H1 (cell line): Measurements from ENCODE around the gene GAS7. TPM values are rescaled to one million over a fixed set of nuclear protein-coding genes. Genes with fewer than 3 reads are reported as not detected.

ENCODE experiments used
- CTCF ChIA-PET: fragments of 300-600 bp; sonication (Branson Sonifier 250); formaldehyde crosslinking; loops from one replicate; lab custom pipeline; 2021; ENCODE audit not compliant: partially characterized antibody; lab: Charles Lee
- POLR2A ChIA-PET: fragments of 300-600 bp; sonication (Branson Sonifier 250); formaldehyde crosslinking; loops from one replicate; lab custom pipeline; 2021; ENCODE audit warnings: inconsistent platforms; ENCODE audit not compliant: partially characterized antibody; lab: Charles Lee
- DNase-seq, 2 experiments: peaks; one replicate each; pipeline versions ENCODE4 v3.0.0 to v3.0.0-alpha.2; 2010 to 2022; ENCODE audit warnings: low spot score in 2 of 2, low read depth in 1 of 2, mixed read lengths in 1 of 2
- FAIRE-seq: peaks from 2 replicates; lab custom pipeline; 2011; peaks lifted over from hg19 to GRCh38; lab: Jason Lieb, UNC
- H2AFZ ChIP-seq: 2 replicates; pipeline ENCODE4 v1.8.1; 2012; ENCODE audit warnings: low read length, inconsistent platforms
- H2AK5ac ChIP-seq: 2 replicates; pipeline ENCODE4 v1.6.1; 2013; ENCODE audit warnings: low read depth, low read length
- H2BK120ac ChIP-seq: replicated peaks from 2 replicates; pipeline ENCODE3; 2013; ENCODE audit warnings: low read depth, low read length, inconsistent platforms
- H2BK12ac ChIP-seq: 2 replicates; pipeline ENCODE4 v1.6.1; 2013; ENCODE audit warnings: low read depth, low read length
- H2BK15ac ChIP-seq: 2 replicates; pipeline ENCODE4 v1.6.1; 2013; ENCODE audit warnings: low read length
- H2BK20ac ChIP-seq: 2 replicates; pipeline ENCODE4 v1.6.1; 2013; ENCODE audit warnings: low read length
- H2BK5ac ChIP-seq: 2 replicates; pipeline ENCODE4 v1.6.1; 2013; ENCODE audit warnings: low read depth, low read length
- H3K14ac ChIP-seq: 2 replicates; pipeline ENCODE4 v1.6.1; 2013; ENCODE audit warnings: inconsistent platforms; ENCODE audit not compliant: insufficient read length
- H3K18ac ChIP-seq: 2 replicates; pipeline ENCODE4 v1.6.1; 2013; ENCODE audit warnings: low read length; ENCODE audit errors: extremely low read depth
- H3K23ac ChIP-seq: 2 replicates; pipeline ENCODE4 v1.6.1; 2013; ENCODE audit warnings: inconsistent platforms; ENCODE audit not compliant: insufficient read length
- H3K23me2 ChIP-seq: 2 replicates; pipeline ENCODE4 v1.6.1; 2013; ENCODE audit warnings: low read depth, low read length
- H3K27ac ChIP-seq: 2 replicates; pipeline ENCODE4 v1.6.1; 2011; ENCODE audit warnings: low read depth, low read length, inconsistent platforms
- H3K27me3 ChIP-seq, 4 experiments: replicated peaks in 1 of 4; 1 replicate in 1 of 4; 2 replicates in 3 of 4; pipeline versions ENCODE4 v1.6.1 to v1.8.1; 2011 to 2013; ENCODE audit warnings: low read length in 3 of 4, mild to moderate bottlenecking in 3 of 4, inconsistent platforms in 2 of 4, mixed read lengths in 2 of 4, moderate library complexity in 1 of 4; ENCODE audit not compliant: control insufficient read depth in 3 of 4, insufficient read depth in 3 of 4; ENCODE audit errors: extremely low read depth in 1 of 4
- H3K36me3 ChIP-seq, 4 experiments: 2 replicates each; pipeline versions ENCODE4 v1.6.1 to v1.8.1; 2011 to 2013; ENCODE audit warnings: mild to moderate bottlenecking in 4 of 4, low read length in 3 of 4, moderate library complexity in 2 of 4, control low read depth in 1 of 4, inconsistent platforms in 1 of 4; ENCODE audit not compliant: insufficient read depth in 4 of 4, control insufficient read depth in 2 of 4
- H3K4ac ChIP-seq: replicated peaks from 2 replicates; pipeline ENCODE3; 2013; ENCODE audit warnings: low read length, low read depth, mixed read lengths, inconsistent platforms; ENCODE audit not compliant: insufficient read length
- H3K4me1 ChIP-seq, 4 experiments: replicated peaks in 1 of 4; 1 replicate in 1 of 4; 2 replicates in 3 of 4; pipeline versions ENCODE4 v1.6.1 to v1.8.1; 2011 to 2013; ENCODE audit warnings: low read length in 3 of 4, inconsistent platforms in 2 of 4, mixed read lengths in 1 of 4; ENCODE audit not compliant: insufficient read depth in 4 of 4, control insufficient read depth in 3 of 4
- H3K4me2 ChIP-seq, 2 experiments: 2 replicates each; pipeline versions ENCODE4 v1.6.1 to v1.8.1; 2011 to 2013; ENCODE audit warnings: low read depth in 2 of 2, low read length in 2 of 2, control low read depth in 1 of 2, inconsistent platforms in 1 of 2, mild to moderate bottlenecking in 1 of 2; ENCODE audit not compliant: insufficient read depth in 1 of 2
- H3K4me3 ChIP-seq, 4 experiments: fragments of 200-600, 300-600 bp in 1 of 4; sonication (generic), shearing (Covaris generic), sonication (Bioruptor Twin) in 1 of 4; 2 replicates each; pipeline versions ENCODE4 v1.5.1 to v1.8.1; 2011 to 2016; ENCODE audit warnings: low read length in 4 of 4, low read depth in 3 of 4, control low read depth in 2 of 4, inconsistent platforms in 2 of 4, mild to moderate bottlenecking in 2 of 4, mixed read lengths in 1 of 4, moderate library complexity in 1 of 4; ENCODE audit not compliant: insufficient read depth in 2 of 4; ENCODE audit errors: extremely low read depth in 1 of 4
- H3K56ac ChIP-seq: replicated peaks from 2 replicates; pipeline ENCODE3; 2013; ENCODE audit warnings: low read depth, mild to moderate bottlenecking, mixed read lengths, low read length, inconsistent platforms; ENCODE audit not compliant: insufficient read length
- H3K79me1 ChIP-seq: 2 replicates; pipeline ENCODE4 v1.6.1; 2013; ENCODE audit warnings: low read depth, low read length, control low read depth
- H3K79me2 ChIP-seq, 2 experiments: 2 replicates each; pipeline versions ENCODE4 v1.6.1 to v1.8.1; 2012 to 2013; ENCODE audit warnings: low read length in 2 of 2, mild to moderate bottlenecking in 2 of 2, inconsistent platforms in 1 of 2; ENCODE audit not compliant: insufficient read depth in 2 of 2, control insufficient read depth in 1 of 2
- H3K9ac ChIP-seq, 4 experiments: replicated peaks in 1 of 4; 1 replicate in 1 of 4; 2 replicates in 3 of 4; pipeline versions ENCODE4 v1.6.1 to v1.8.1; 2011 to 2013; ENCODE audit warnings: low read depth in 3 of 4, low read length in 3 of 4, control low read depth in 2 of 4, mild to moderate bottlenecking in 2 of 4, moderate library complexity in 2 of 4, inconsistent platforms in 1 of 4; ENCODE audit errors: extremely low read depth in 1 of 4
- H3K9me3 ChIP-seq, 2 experiments: 2 replicates each; pipeline versions ENCODE4 v1.6.1 to v1.8.1; 2012 to 2013; ENCODE audit warnings: mild to moderate bottlenecking in 2 of 2, moderate library complexity in 2 of 2, control low read depth in 1 of 2, inconsistent platforms in 1 of 2, low read depth in 1 of 2, low read length in 1 of 2, mixed read lengths in 1 of 2; ENCODE audit not compliant: insufficient read depth in 2 of 2
- H4K20me1 ChIP-seq, 2 experiments: replicated peaks in 1 of 2; 2 replicates each; pipeline versions ENCODE3 to v1.8.1; 2011 to 2013; ENCODE audit warnings: inconsistent platforms in 2 of 2, low read length in 2 of 2, mild to moderate bottlenecking in 1 of 2; ENCODE audit not compliant: insufficient read depth in 2 of 2, control insufficient read depth in 1 of 2
- H4K5ac ChIP-seq: 2 replicates; pipeline ENCODE4 v1.6.1; 2013; ENCODE audit warnings: low read length, low read depth, mixed read lengths, inconsistent platforms; ENCODE audit not compliant: insufficient read length
- H4K8ac ChIP-seq: 2 replicates; pipeline ENCODE4 v1.8.0; 2013; ENCODE audit warnings: mild to moderate bottlenecking, moderate library complexity, low read length, inconsistent platforms; ENCODE audit not compliant: insufficient read depth; ENCODE audit errors: extremely low read depth
- H4K91ac ChIP-seq: replicated peaks from 2 replicates; pipeline ENCODE3; 2013; ENCODE audit warnings: low read length, mixed read lengths, inconsistent platforms; ENCODE audit not compliant: insufficient read length
- SIX5 ChIP-seq: IDR thresholded peaks from 2 replicates; pipeline ENCODE4 v1.6.1; 2011; ENCODE audit warnings: mild to moderate bottlenecking, low read depth, low read length
- TEAD4 ChIP-seq: IDR thresholded peaks from 2 replicates; pipeline ENCODE4 v1.6.1; 2012; ENCODE audit warnings: low read depth, low read length, inconsistent platforms, mixed read lengths
- ZNF274 ChIP-seq: IDR thresholded peaks from 2 replicates; pipeline ENCODE4 v1.7.0; 2012; ENCODE audit warnings: low read length, borderline replicate concordance; ENCODE audit errors: extremely low read depth
- WGBS, 2 experiments: shearing (Covaris generic) in 1 of 2; methylation state at CpG; one replicate each; pipeline versions ENCODE4 v1.1.6 to v1.1.7; 2013 to 2015; ENCODE audit warnings: low lambda C conversion rate in 2 of 2, mixed read lengths in 2 of 2, inconsistent platforms in 1 of 2, low coverage in 1 of 2, missing lambda C conversion rate in 1 of 2; ENCODE audit not compliant: insufficient replicate concordance in 2 of 2, insufficient coverage in 1 of 2, insufficient read length in 1 of 2; ENCODE audit errors: extremely low coverage in 1 of 2, missing lambda C conversion rate in 1 of 2; 5-methylcytosine and 5-hydroxymethylcytosine counted together
- polyA plus RNA-seq, 7 experiments: library from polyadenylated mRNA; depleted of rRNA in 3 of 7; stranded (reverse) in 5 of 7; unstranded in 2 of 7; fragments of >200 nt in 5 of 7; fragments of 200-250 nt in 2 of 7; gene quantifications; 1 replicate in 5 of 7; 2 replicates in 1 of 7; 4 replicates in 1 of 7; pipeline versions ENCODE4 v1.2.1 to v1.2.3, GENCODE V29; 2011 to 2013; ENCODE audit warnings: missing spikeins in 2 of 7, mixed read lengths in 2 of 7
- total RNA-seq: library from RNA; stranded (reverse); fragmentation: NEBNext Ultra II Directional; extraction: Animal tissue kit (Norgen Biotek cat#: 25700); gene quantifications from 2 replicates; pipeline ENCODE4 v1.2.1, GENCODE V29; 2021

The GAS7 gene
- total and polyA plus RNA-seq, 2 of the 8 experiments (the other 6 are each of a cell fraction or from before 2014, with no cell fraction given): 5.0 to 14.5 TPM

DNA sequence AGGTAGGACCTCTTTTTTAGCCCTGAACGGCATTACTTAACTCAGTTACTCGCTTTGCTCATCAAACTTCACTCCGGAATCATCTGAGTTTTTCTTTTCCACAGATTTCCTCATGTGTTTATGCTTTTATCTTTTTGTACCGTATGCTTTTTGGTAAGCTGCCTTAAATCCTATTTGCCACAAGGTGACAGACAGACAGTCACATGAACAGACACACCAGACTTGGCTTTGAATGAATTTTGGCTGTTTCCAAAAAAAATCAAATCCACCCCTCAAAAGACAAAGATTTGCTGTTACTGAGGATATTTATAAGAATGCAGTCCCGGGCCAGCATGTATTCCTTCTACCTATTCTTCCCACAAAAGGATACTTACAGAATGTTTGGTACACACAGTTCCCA lies 10.9 kb downstream of the GAS7 start:
- no peak overlapping the region for H3K4me2 ChIP-seq
- H3K14ac ChIP-seq: no peak overlapping the region
- no peak overlapping the region for H4K8ac ChIP-seq
- FAIRE-seq (no peak), DNase-seq (no peak)
- no peak overlapping the region for H3K23ac ChIP-seq
- 70% methylated on average over 5 of the region's 5 CpGs; no CpG with 5 or more reads in 1 of the 2 experiments for WGBS, 2 experiments
- H2AK5ac ChIP-seq: no peak overlapping the region
- H4K20me1 ChIP-seq: no peaks in the 10 kb centered on the region
- no peak overlapping the region for H3K4ac ChIP-seq
- no peak overlapping the region for H3K27ac ChIP-seq
- H3K79me1 ChIP-seq: no peaks in the 10 kb centered on the region
- CTCF ChIA-PET: interaction anchor here (0.6 to 0.7 kb wide), 2 partner anchors 73 to 600 kb away, joined by 3 read pairs; no protein-coding TSS in a partner anchor
- H2BK12ac ChIP-seq: no peak overlapping the region
- H2AFZ ChIP-seq: no peak overlapping the region
- no peak overlapping the region for H3K56ac ChIP-seq
- H2BK20ac ChIP-seq: no peak overlapping the region
- H3K79me2 ChIP-seq: no peaks in the 10 kb centered on the region
- peaks cover 0 to 8% (median 5%) of the 10 kb centered on the region in 4 experiments; a peak in 6 of 7 replicates for H3K4me1 ChIP-seq
- H3K36me3 ChIP-seq: no peaks in the 10 kb centered on the region; a peak in 1 of 8 replicates
- H4K91ac ChIP-seq: no peak overlapping the region
- no peak overlapping the region for H2BK120ac ChIP-seq
- no peaks in the 10 kb centered on the region for H3K27me3 ChIP-seq
- peaks cover 3% of the 10 kb centered on the region; the same call in 1 of the 2 replicates for H3K23me2 ChIP-seq
- H2BK15ac ChIP-seq: no peak overlapping the region
- H4K5ac ChIP-seq: no peak overlapping the region
- H2BK5ac ChIP-seq: no peak overlapping the region
- no peaks in the 10 kb centered on the region for H3K9me3 ChIP-seq
- no peak overlapping the region for H3K18ac ChIP-seq
- POLR2A ChIA-PET: no interaction called here
- no peak overlapping the region for H3K9ac ChIP-seq
- no peak overlapping the region for H3K4me3 ChIP-seq
- TF ChIP-seq ZNF274 (no peak), TEAD4 (no peak), SIX5 (no peak)
